HG03135 (cell line): ENCODE measurements around the gene DEFB131A.
"Not testable (repeated sequence)": the region's sequence is repeated elsewhere in the genome, so short reads cannot be mapped to it uniquely, and the experiment has no call there.

Experiments used
- ATAC-seq: cut with Tn5 transposase; IDR thresholded peaks from one replicate; pipeline ENCODE4 v1.9.1; 2021; ENCODE audit warnings: mild to moderate bottlenecking, moderate library complexity; ENCODE audit not compliant: unreplicated experiment

DEFB131A gene, protein sequence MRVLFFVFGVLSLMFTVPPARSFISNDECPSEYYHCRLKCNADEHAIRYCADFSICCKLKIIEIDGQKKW

GRCh38 chr4:9444114-9444513, at the start of gene DEFB131A:
TSS of gene DEFB131A (plus strand) at chr4:9444414. CDS start at chr4:9444534, 120 bp downstream.
- ATAC-seq = not testable (repeated sequence)

DNA sequence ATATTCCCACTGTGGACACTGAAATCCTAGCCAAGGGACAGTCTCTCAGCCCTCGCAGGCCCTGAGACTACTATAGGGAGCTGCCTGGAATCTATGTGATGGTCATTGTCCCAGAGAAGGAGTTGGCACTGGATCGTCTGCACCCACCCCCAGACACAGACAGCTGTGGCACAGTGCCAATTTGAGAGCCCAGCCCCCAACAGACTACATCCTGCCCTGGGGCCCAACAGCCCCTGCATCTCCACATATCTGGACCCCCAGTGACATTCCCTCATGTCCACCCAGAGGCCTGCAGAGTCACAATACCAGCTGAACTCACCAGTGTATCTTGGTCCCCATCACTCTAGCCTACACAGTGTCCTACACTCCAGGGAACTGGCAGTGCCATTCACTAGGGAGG, 38.4 kb upstream of the DEFB131A start:
- ATAC-seq = not testable (repeated sequence)

DNA sequence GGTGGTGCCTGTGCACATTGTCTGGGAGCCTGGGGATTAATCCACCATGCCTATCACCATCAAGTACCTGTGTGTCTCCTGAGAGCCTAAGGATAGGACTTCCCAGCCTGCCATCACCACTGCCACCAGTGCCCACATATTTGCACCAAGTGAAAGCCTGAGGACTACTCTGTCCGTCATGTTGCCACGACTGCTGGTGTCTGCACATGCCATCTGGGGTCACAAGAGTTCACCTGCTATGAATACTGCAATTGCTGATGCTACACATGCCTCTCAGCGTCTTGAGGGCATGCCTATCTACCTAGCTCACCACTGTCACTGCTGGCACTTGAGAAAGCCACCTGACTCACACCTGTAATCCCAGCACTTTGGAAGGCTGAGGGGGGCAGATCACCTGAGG, 37.7 kb upstream of the DEFB131A start:
- not testable (repeated sequence) for ATAC-seq

GRCh38 chr4:9409793-9410192, 34.4 kb upstream of the DEFB131A start:
- no peak for ATAC-seq

- not testable (repeated sequence) for ATAC-seq
Observed at GRCh38 chr4:9421884-9422455, 22.2 kb upstream of the DEFB131A start.

- ATAC-seq = not testable (repeated sequence)
Observed at GRCh38 chr4:9425916-9426315, 18.3 kb upstream of the DEFB131A start.

DNA sequence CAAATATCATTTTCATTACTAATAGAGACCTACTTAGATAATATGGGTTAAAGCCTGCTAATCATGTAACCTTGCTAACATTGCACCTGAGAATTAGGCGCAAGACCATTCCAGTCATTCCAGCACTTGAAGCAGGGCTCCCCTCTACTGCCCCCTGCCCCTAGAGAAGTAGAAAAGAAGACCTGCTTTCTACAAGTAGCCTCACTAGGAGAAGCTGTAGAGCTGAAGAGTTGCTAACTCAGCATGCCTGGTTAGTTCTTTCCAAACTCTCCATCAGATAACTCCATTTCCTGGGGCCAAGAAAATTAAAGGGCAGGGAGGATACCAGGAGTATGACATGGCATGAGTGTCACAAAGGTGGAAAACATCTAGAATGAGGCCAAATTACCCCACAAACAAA, 14.2 kb upstream of the DEFB131A start:
- ATAC-seq = not testable (repeated sequence)

- not testable (repeated sequence) for ATAC-seq
Observed at GRCh38 chr4:9433320-9433719, 10.9 kb upstream of the DEFB131A start.

DNA sequence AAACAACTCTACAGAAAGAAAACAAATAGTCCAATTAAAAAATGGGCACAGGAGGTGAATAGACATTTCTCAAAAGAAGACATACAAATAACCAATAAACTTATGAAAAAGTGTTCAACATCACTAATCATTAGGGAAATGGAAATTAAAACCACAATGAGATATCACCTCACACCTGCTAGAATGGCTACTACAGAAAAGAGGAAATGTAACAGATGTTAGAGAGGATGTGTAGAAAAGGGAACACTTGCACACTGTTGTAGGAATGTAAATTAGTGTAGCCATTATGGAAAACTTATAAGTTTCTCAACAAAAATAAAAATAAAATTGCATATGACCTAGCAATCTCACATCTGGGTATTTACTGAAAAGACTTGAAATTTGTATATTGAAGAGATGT, 7.5 kb upstream of the DEFB131A start:
- ATAC-seq = not testable (repeated sequence)

- ATAC-seq = not testable (repeated sequence)
Observed at GRCh38 chr4:9442355-9442754, 1.9 kb upstream of the DEFB131A start.

DNA sequence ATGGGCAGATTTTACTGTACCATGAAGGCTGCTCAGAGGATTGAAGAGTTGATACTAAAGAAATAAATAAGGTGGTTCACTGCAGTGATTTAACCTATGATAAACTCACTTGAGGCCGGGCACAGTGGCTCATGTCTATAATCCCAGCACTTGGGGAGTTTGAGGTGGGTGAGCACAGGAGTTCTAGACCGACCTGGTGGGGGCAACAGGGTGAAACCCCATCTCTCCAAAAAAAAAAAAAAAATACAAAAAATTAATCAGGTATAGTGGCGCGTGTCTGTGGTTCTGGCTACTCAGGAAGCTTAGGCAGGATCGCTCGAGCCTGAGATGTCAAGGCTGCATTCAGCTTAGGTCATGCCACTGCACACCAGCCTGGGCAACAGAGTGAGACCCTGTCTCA, 467 bp downstream of the DEFB131A start:
- not testable (repeated sequence) for ATAC-seq

- ATAC-seq = not testable (repeated sequence)
Observed at GRCh38 chr4:9452251-9452650, 8.0 kb downstream of the DEFB131A start.

- not testable (repeated sequence) for ATAC-seq
Observed at GRCh38 chr4:9454284-9454683, 10.1 kb downstream of the DEFB131A start.

DNA sequence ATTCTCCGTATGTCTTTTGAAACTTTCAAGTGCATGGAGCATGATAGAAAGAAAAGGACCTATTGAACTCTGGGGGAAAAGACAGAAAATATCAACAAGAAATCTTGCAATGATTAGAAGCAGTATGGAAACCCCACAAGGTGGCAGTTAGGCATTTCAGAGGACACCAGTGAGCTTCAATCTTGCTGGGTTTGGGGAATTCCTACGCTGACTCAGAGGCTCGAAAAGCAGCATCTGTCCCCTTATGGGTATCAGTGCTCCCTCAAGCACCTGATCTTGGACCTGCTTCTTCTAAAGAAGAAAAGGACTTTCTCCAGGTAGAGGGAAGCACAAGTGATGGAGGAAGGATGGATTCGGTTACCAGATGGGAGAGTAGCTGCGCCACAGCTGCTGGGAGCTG, 10.8 kb downstream of the DEFB131A start:
- ATAC-seq = not testable (repeated sequence)

GRCh38 chr4:9479466-9479865, 35.3 kb downstream of the DEFB131A start:
- ATAC-seq = not testable (repeated sequence)

- ATAC-seq = not testable (repeated sequence)
Observed at GRCh38 chr4:9480066-9480465, 35.9 kb downstream of the DEFB131A start.

DNA sequence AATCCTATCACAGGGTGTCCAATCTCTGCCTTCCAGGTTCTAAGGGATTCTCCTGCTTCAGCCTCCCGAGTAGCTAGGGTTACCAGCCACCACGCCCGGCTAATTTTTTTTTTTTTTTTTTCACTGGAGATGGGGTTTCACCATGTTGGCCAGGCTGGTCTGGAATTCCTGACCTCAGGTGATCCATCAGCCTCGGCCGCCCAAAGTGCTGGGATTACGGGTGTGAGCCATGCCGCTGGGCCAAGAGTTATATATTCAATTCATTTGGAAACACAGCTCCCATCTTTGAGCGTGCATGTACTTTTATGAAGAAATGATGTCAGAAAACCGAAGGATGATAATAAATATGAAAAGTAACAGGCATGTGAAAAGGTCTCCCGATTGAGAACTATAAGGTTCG, 38.7 kb downstream of the DEFB131A start:
- ATAC-seq = not testable (repeated sequence)

GRCh38 chr4:9483682-9484081, 39.5 kb downstream of the DEFB131A start:
- ATAC-seq = not testable (repeated sequence)

GRCh38 chr4:9486880-9487279, 42.7 kb downstream of the DEFB131A start:
- ATAC-seq = not testable (repeated sequence)

DNA sequence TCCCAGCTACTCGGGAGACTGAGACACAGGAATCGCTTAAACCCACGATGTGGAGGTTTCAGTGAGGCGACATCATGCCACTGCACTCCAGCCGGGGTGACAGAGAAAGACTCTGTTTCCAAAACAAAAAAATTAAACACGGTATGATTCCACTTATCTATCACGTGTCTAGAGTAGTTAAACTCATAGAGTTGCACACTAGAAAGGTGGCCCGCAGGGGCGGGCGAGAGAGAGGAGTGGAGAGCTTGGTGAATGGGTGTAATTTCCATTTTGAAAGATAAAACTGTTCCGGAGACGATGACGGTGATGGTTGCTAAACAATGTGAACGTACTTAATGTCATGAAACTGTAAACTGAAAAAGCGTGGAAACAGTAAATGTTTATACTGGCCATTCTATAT, 44.6 kb downstream of the DEFB131A start:
- not testable (repeated sequence) for ATAC-seq

DNA sequence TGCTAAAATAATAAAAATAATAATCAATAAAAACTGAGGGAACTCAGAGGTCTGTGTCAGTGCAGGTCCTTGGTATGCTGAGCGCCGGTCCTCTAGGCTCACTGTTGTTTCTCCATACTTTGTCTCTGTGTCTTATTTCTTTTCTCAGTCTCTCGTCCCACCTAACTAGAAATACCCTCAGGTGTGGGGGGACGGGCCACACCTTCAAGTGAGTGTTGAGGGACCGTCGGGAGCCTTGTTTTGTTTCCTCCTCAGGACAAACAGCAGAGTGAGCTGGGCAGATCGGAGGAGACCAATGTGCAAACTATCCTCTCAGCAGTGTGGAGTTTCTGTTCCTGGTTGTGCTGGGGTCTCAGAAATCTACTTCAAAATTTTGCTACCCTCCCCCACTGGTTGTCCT, 46.3 kb downstream of the DEFB131A start:
- not testable (repeated sequence) for ATAC-seq

GRCh38 chr4:9490986-9491385, 46.8 kb downstream of the DEFB131A start:
- not testable (repeated sequence) for ATAC-seq

- ATAC-seq = not testable (repeated sequence)
Observed at GRCh38 chr4:9493589-9493988, 49.4 kb downstream of the DEFB131A start.
